Activated T-helper 17 cell treated with anti-CD3 and anti-CD28 coated beads, Interleukin-2, amount 50 U/mL, for 72 hours (primary cell): ENCODE data around the gene KIAA0040. TPM values are rescaled to one million over a fixed set of nuclear protein-coding genes. Genes with fewer than 3 reads are reported as not detected.

Experiments
- ATAC-seq: fragments of 150-1000 bp; cut with Tn5 transposase; replicated peaks from 2 replicates; pipeline ENCODE4 v1.10.0; 2021; ENCODE audit warnings: mild to moderate bottlenecking, moderate library complexity
- H3K27ac Mint-ChIP-seq: one replicate; pipeline ENCODE4 v1.8.0; 2022; ENCODE audit warnings: mixed read lengths
- H3K27me3 Mint-ChIP-seq: one replicate; pipeline ENCODE4 v1.8.0; 2022; ENCODE audit warnings: mixed read lengths
- H3K36me3 Mint-ChIP-seq: one replicate; pipeline ENCODE4 v1.8.0; 2022; ENCODE audit warnings: low read depth, mild to moderate bottlenecking, mixed read lengths
- H3K4me1 Mint-ChIP-seq: one replicate; pipeline ENCODE4 v1.8.0; 2022; ENCODE audit warnings: mixed read lengths
- H3K4me3 Mint-ChIP-seq: one replicate; pipeline ENCODE4 v1.8.0; 2022; ENCODE audit warnings: mild to moderate bottlenecking, mixed read lengths
- H3K9me3 Mint-ChIP-seq: one replicate; pipeline ENCODE4 v1.8.0; 2022; ENCODE audit warnings: mixed read lengths
- total RNA-seq, 2 donors: library from RNA; stranded (reverse); gene quantifications; one replicate each; pipeline ENCODE4 v1.2.3, GENCODE V29; 2022

The KIAA0040 gene
- total RNA-seq, 2 donors from 2014 or later = 34.8 to 39.4 TPM

GRCh38 chr1:175150596-175151319, 41.8 kb downstream of the KIAA0040 start:
- H3K4me1 Mint-ChIP-seq = no peaks in the 10 kb centered on the region
- peaks cover 26% of the 10 kb centered on the region for H3K27me3 Mint-ChIP-seq
- no peaks in the 10 kb centered on the region for H3K36me3 Mint-ChIP-seq
- H3K9me3 Mint-ChIP-seq = no peaks in the 10 kb centered on the region
- no peak overlapping the region for H3K4me3 Mint-ChIP-seq
- no peak overlapping the region for H3K27ac Mint-ChIP-seq
- ATAC-seq = no peak

GRCh38 chr1:175148068-175148467, 44.5 kb downstream of the KIAA0040 start:
- Mint-ChIP-seq H3K4me1 (no peaks in the 10 kb centered on the region), H3K36me3 (no peaks in the 10 kb centered on the region), H3K4me3 (no peak overlapping the region), H3K9me3 (no peaks in the 10 kb centered on the region), H3K27ac (no peak overlapping the region), H3K27me3 (peaks cover 21% of the 10 kb centered on the region)
- no peak for ATAC-seq

- no peak for ATAC-seq
- H3K36me3 Mint-ChIP-seq = no peaks in the 10 kb centered on the region
- peaks cover 18% of the 10 kb centered on the region for H3K27me3 Mint-ChIP-seq
- no peak overlapping the region for H3K27ac Mint-ChIP-seq
- no peaks in the 10 kb centered on the region for H3K9me3 Mint-ChIP-seq
- H3K4me3 Mint-ChIP-seq = no peak overlapping the region
- H3K4me1 Mint-ChIP-seq = no peaks in the 10 kb centered on the region
These were observed 45.0 kb downstream of the KIAA0040 start for GRCh38 chr1:175147569-175147968.

- H3K36me3 Mint-ChIP-seq = no peaks in the 10 kb centered on the region
- ATAC-seq = peak; percentile 69
- H3K27ac Mint-ChIP-seq = no peak overlapping the region
- no peak overlapping the region for H3K4me3 Mint-ChIP-seq
- H3K4me1 Mint-ChIP-seq = peaks cover 6% of the 10 kb centered on the region
- H3K27me3 Mint-ChIP-seq = peaks cover 16% of the 10 kb centered on the region
- no peaks in the 10 kb centered on the region for H3K9me3 Mint-ChIP-seq
These were observed 45.9 kb downstream of the KIAA0040 start for GRCh38 chr1:175146529-175147213.

GRCh38 chr1:175145899-175146528, 46.6 kb downstream of the KIAA0040 start:
- Mint-ChIP-seq H3K27ac (no peak overlapping the region), H3K9me3 (no peaks in the 10 kb centered on the region), H3K36me3 (no peaks in the 10 kb centered on the region), H3K4me3 (no peak overlapping the region), H3K4me1 (peaks cover 7% of the 10 kb centered on the region), H3K27me3 (peaks cover 10% of the 10 kb centered on the region)
- no peak for ATAC-seq

GRCh38 chr1:175138579-175138978, 54.0 kb downstream of the KIAA0040 start:
- H3K4me3 Mint-ChIP-seq = no peak overlapping the region
- H3K27ac Mint-ChIP-seq = no peak overlapping the region
- H3K36me3 Mint-ChIP-seq = no peaks in the 10 kb centered on the region
- ATAC-seq = no peak
- peaks cover 33% of the 10 kb centered on the region for H3K27me3 Mint-ChIP-seq
- H3K9me3 Mint-ChIP-seq = no peaks in the 10 kb centered on the region
- peaks cover 11% of the 10 kb centered on the region for H3K4me1 Mint-ChIP-seq

- no peak overlapping the region for H3K27ac Mint-ChIP-seq
These were observed 55.2 kb downstream of the KIAA0040 start for GRCh38 chr1:175137369-175137768.

GRCh38 chr1:175136246-175136645, 56.3 kb downstream of the KIAA0040 start:
- H3K36me3 Mint-ChIP-seq = no peaks in the 10 kb centered on the region
- H3K27ac Mint-ChIP-seq = no peak overlapping the region
- H3K9me3 Mint-ChIP-seq = no peaks in the 10 kb centered on the region
- no peak overlapping the region for H3K4me3 Mint-ChIP-seq
- peaks cover 33% of the 10 kb centered on the region for H3K27me3 Mint-ChIP-seq
- peaks cover 4% of the 10 kb centered on the region for H3K4me1 Mint-ChIP-seq
- no peak for ATAC-seq

More at GRCh38 chr1:175137369-175137768, 55.2 kb downstream of the KIAA0040 start:
- peaks cover 33% of the 10 kb centered on the region for H3K27me3 Mint-ChIP-seq
- H3K4me3 Mint-ChIP-seq = no peak overlapping the region
- no peaks in the 10 kb centered on the region for H3K36me3 Mint-ChIP-seq
- H3K4me1 Mint-ChIP-seq = peaks cover 11% of the 10 kb centered on the region
- H3K9me3 Mint-ChIP-seq = no peaks in the 10 kb centered on the region
- no peak for ATAC-seq

GRCh38 chr1:175134500-175134899, 58.1 kb downstream of the KIAA0040 start:
- H3K36me3 Mint-ChIP-seq = no peaks in the 10 kb centered on the region
- H3K4me3 Mint-ChIP-seq = no peak overlapping the region
- no peak for ATAC-seq
- peaks cover 33% of the 10 kb centered on the region for H3K27me3 Mint-ChIP-seq
- no peaks in the 10 kb centered on the region for H3K9me3 Mint-ChIP-seq
- no peak overlapping the region for H3K27ac Mint-ChIP-seq
- H3K4me1 Mint-ChIP-seq = peaks cover 4% of the 10 kb centered on the region

- no peak overlapping the region for H3K4me3 Mint-ChIP-seq
- H3K27me3 Mint-ChIP-seq = peaks cover 33% of the 10 kb centered on the region
- no peaks in the 10 kb centered on the region for H3K9me3 Mint-ChIP-seq
- no peaks in the 10 kb centered on the region for H3K36me3 Mint-ChIP-seq
- peak; percentile 21 for ATAC-seq
- no peak overlapping the region for H3K27ac Mint-ChIP-seq
- H3K4me1 Mint-ChIP-seq = peaks cover 4% of the 10 kb centered on the region
These were observed 58.7 kb downstream of the KIAA0040 start for GRCh38 chr1:175133673-175134435.

- no peaks in the 10 kb centered on the region for H3K36me3 Mint-ChIP-seq
- H3K27ac Mint-ChIP-seq = no peak overlapping the region
- ATAC-seq = no peak
- no peak overlapping the region for H3K4me3 Mint-ChIP-seq
- no peaks in the 10 kb centered on the region for H3K9me3 Mint-ChIP-seq
- H3K27me3 Mint-ChIP-seq = peaks cover 23% of the 10 kb centered on the region
- H3K4me1 Mint-ChIP-seq = peaks cover 3% of the 10 kb centered on the region
These were observed 60.1 kb downstream of the KIAA0040 start for GRCh38 chr1:175132436-175132835.

GRCh38 chr1:175131095-175131494, 61.5 kb downstream of the KIAA0040 start:
- Mint-ChIP-seq H3K4me1 (no peaks in the 10 kb centered on the region), H3K9me3 (no peaks in the 10 kb centered on the region), H3K27me3 (peaks cover 11% of the 10 kb centered on the region), H3K27ac (no peak overlapping the region), H3K36me3 (no peaks in the 10 kb centered on the region), H3K4me3 (no peak overlapping the region)
- ATAC-seq = peak; percentile 18

GRCh38 chr1:175130649-175131045, 61.9 kb downstream of the KIAA0040 start:
- Mint-ChIP-seq H3K27me3 (peaks cover 7% of the 10 kb centered on the region), H3K4me1 (no peaks in the 10 kb centered on the region), H3K27ac (no peak overlapping the region), H3K36me3 (no peaks in the 10 kb centered on the region), H3K9me3 (no peaks in the 10 kb centered on the region), H3K4me3 (no peak overlapping the region)
- ATAC-seq = no peak

- Mint-ChIP-seq H3K27ac (no peak overlapping the region), H3K27me3 (peaks cover 6% of the 10 kb centered on the region), H3K36me3 (no peaks in the 10 kb centered on the region), H3K9me3 (no peaks in the 10 kb centered on the region), H3K4me1 (no peaks in the 10 kb centered on the region), H3K4me3 (no peak overlapping the region)
- no peak for ATAC-seq
These were observed 62.5 kb downstream of the KIAA0040 start for GRCh38 chr1:175129997-175130648.
